ENCODE data around the gene TEKT2.

The TEKT2 gene

GRCh38 chr1:36087233-36088123 lies 3.6 kb downstream of the TEKT2 start:
- in situ Hi-C loops (cut with MboI; ENCODE audit: low sequenced_read_pairs) = no loop called here

GRCh38 chr1:36088265-36088576 lies 4.3 kb downstream of the TEKT2 start:
- in situ Hi-C loops (cut with MboI; ENCODE audit: low sequenced_read_pairs) = no loop called here

- in situ Hi-C loops (cut with MboI; ENCODE audit: low sequenced_read_pairs) = no loop called here
These were observed 4.9 kb downstream of the TEKT2 start, which contains the start of gene ADPRS for GRCh38 chr1:36088577-36089392. Gene ADPRS (plus strand): TSS chr1:36088892. CDS start chr1:36088905, 13 bp downstream.

GRCh38 chr1:36089393-36090121 lies 5.7 kb downstream of the TEKT2 start:
- in situ Hi-C loops (cut with MboI; ENCODE audit: low sequenced_read_pairs) = no loop called here

- in situ Hi-C loops (cut with MboI; ENCODE audit: low sequenced_read_pairs) = no loop called here
These were observed 7.2 kb downstream of the TEKT2 start for GRCh38 chr1:36091141-36091540.

- in situ Hi-C loops (cut with MboI; ENCODE audit: low sequenced_read_pairs) = no loop called here
These were observed 7.8 kb downstream of the TEKT2 start for GRCh38 chr1:36091698-36092097.

GRCh38 chr1:36092166-36092797 lies 8.4 kb downstream of the TEKT2 start:
- in situ Hi-C loops (cut with MboI; ENCODE audit: low sequenced_read_pairs) = no loop called here

- in situ Hi-C loops (cut with MboI; ENCODE audit: low sequenced_read_pairs) = no loop called here
These were observed 8.9 kb downstream of the TEKT2 start for GRCh38 chr1:36092798-36093185.

- in situ Hi-C loops (cut with MboI; ENCODE audit: low sequenced_read_pairs) = no loop called here
These were observed 9.3 kb downstream of the TEKT2 start for GRCh38 chr1:36093226-36093625.

GRCh38 chr1:36093929-36094328 lies 10.0 kb downstream of the TEKT2 start:
- in situ Hi-C loops (cut with MboI; ENCODE audit: low sequenced_read_pairs) = no loop called here

GRCh38 chr1:36094621-36095061 lies 10.7 kb downstream of the TEKT2 start:
- in situ Hi-C loops (cut with MboI; ENCODE audit: low sequenced_read_pairs) = no loop called here

- in situ Hi-C loops (cut with MboI; ENCODE audit: low sequenced_read_pairs) = no loop called here
These were observed 12.0 kb downstream of the TEKT2 start for GRCh38 chr1:36095760-36096405.

GRCh38 chr1:36096500-36097432 lies 12.9 kb downstream of the TEKT2 start:
- in situ Hi-C loops (cut with MboI; ENCODE audit: low sequenced_read_pairs) = no loop called here

- in situ Hi-C loops (cut with MboI; ENCODE audit: low sequenced_read_pairs) = no loop called here
These were observed 14.0 kb downstream of the TEKT2 start for GRCh38 chr1:36097693-36098585.

- in situ Hi-C loops (cut with MboI; ENCODE audit: low sequenced_read_pairs) = no loop called here
These were observed 14.9 kb downstream of the TEKT2 start for GRCh38 chr1:36098650-36099365.

GRCh38 chr1:36099681-36100341 lies 15.9 kb downstream of the TEKT2 start:
- in situ Hi-C loops (cut with MboI; ENCODE audit: low sequenced_read_pairs) = loop anchor here (10.0 kb wide), 1 partner anchor 315 kb away; no protein-coding TSS in a partner anchor

- in situ Hi-C loops (cut with MboI; ENCODE audit: low sequenced_read_pairs) = loop anchor here (10.0 kb wide), 1 partner anchor 314 kb away; no protein-coding TSS in a partner anchor
These were observed 16.5 kb downstream of the TEKT2 start for GRCh38 chr1:36100376-36100775.

All from HL-60/S4 (cell line).